Daoy (cell line): Measurements from ENCODE around the gene PSMD8. TPM values are rescaled to one million over a fixed set of nuclear protein-coding genes. Genes with fewer than 3 reads are reported as not detected.
"Not testable (repeated sequence)": the region's sequence is repeated elsewhere in the genome, so short reads cannot be mapped to it uniquely, and the experiment has no call there.

Experiments
- DNase-seq: peaks from one replicate; pipeline ENCODE4 v3.0.0-alpha.2; 2015; ENCODE audit warnings: low read depth
- total RNA-seq: library from RNA; depleted of rRNA; stranded (reverse); fragments of >200 nt; shearing (Covaris generic); gene quantifications from 2 replicates; pipeline ENCODE4 v1.2.3, GENCODE V29; 2014

The PSMD8 gene
- total RNA-seq, 1 experiment from 2014 or later: 343 TPM

GRCh38 chr19:38387550-38388348, 13.4 kb downstream of the PSMD8 start, which contains the start of gene GGN:
Gene GGN, minus strand, starts transcription at chr19:38388034. Its CDS starts 773 bp downstream, at chr19:38387261.
- DNase-seq: peak; percentile 92

GRCh38 chr19:38388349-38389100, 14.2 kb downstream of the PSMD8 start, which contains the start of gene SPRED3:
Gene SPRED3, plus strand, starts transcription at chr19:38388697. Its CDS starts 1,606 bp downstream, at chr19:38390303.
- peak; percentile 42 for DNase-seq

DNA sequence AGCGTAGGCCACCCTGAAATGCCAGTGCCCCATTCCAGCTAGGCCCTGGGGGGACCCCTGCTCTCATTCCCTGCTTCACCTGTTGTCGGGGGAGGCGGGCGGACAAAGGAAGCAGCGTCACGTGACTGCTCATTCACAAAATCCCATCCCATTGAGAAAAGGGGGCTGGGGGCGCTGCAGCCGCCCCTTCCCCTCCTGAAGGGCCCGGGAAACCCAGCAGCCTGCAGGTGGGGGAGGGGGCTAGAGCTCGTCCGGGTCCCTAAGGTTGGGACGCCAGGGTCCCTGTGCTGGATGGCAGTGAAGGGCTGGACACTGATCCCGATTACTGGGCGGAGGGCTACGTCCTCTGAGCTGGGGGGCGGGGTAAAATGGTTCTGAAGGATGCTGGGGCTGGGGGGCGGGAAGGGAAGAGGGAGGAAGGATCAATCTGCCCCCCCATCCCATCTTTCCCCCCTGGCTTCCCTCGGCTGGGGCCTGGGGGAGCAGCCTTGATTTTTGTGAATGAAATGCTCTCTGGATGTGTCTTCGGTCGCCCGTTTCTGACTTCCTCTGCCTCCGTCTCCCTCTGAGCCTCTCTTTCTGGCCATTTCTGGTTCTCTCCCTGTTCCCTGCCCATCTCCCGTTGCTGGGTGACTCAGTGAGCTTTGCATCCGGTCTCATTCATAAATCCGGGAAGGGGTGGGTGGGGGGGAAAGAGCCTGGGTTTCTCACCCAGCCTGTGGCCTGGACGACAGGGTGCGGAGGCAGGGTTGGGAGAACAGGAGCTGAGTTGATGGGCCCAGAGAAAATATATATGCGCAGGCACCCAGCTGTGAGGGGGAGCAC, 14.9 kb downstream of the PSMD8 start:
- DNase-seq: peak; percentile 86

DNA sequence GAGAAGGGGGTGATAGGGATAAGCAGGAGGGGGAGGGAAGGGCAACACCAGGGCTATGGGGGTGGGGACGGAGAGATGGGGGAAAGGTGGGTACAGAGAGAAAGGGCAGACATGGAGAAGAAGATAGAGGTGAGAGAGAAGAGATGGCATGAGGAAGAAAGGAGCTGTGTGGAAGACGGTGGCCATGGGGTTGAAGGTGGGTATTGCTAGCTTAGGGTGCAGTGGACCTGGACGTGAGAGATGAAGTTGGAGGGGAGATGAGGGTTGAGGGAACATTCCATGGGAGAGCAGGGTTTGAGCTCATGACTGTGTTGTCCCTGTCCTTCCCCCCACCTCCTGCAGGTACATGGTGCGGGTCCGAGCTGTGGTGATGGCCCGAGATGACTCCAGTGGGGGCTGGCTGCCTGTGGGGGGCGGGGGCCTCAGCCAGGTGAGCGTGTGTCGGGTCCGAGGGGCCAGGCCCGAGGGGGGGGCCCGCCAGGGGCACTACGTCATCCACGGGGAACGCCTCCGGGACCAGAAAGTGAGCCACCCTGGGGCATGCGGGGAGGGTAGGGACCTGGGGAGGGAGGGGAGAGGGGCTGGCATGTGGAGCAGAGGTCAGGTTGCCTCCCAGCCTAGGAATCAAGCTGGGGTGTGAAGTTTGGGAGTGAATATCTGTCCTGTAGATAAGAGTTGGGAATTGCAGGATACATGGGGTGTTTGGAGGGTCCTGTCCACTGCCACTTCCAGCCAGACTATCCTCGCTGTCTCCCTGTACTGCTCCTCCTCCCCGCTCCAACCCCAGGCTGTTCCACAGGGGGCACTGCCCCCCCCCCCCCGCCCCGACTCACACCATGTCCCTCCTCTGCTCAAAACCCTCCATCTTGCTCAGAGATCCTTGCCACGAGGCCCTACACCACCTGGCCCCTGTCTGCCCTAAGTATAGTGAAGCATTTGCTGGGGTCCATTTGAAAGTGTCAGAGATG, 15.9 kb downstream of the PSMD8 start:
- no peak for DNase-seq

DNA sequence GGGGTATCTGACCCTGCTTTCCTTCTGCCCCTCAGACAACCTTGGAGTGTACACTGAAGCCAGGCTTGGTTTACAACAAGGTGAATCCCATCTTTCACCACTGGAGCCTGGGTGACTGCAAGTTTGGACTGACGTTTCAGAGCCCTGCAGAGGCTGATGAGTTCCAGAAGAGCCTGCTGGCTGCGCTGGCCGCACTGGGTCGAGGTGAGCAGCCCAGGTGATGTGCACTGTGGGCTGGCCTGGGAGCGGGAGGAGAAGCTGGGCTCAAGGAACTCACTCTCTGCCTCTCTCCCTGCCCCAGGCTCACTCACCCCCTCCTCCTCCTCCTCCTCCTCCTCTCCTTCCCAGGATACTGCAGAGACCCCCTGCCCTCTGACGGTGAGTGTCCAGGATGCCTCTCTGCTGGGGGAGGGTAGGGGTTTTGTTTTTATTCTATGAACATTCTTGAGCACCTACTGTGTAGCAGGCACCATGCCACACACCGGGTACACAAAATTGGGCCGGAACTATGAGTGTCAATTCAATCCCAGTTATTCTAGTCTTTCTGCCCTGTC, 17.6 kb downstream of the PSMD8 start:
- DNase-seq: no peak

- DNase-seq: peak; percentile 71
Observed at GRCh38 chr19:38392707-38393308, 18.4 kb downstream of the PSMD8 start.

DNA sequence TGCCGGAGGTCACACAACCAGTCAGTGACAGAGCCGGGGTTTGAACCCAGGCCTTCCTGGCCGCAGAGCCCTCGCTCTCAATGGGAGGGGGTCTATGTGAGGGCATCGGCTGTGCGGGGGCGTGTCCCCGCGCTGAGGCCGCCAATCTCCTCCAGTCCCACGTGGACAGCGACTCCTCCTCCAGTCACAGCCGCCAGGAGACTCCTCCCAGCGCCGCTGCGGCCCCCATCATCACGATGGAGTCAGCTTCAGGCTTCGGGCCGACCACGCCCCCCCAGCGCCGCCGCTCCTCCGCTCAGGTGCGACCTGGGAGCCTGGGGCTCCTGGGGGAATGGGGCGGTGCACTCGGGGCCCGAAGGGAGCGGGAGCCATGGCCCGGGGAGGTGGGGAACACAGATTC, 20.1 kb downstream of the PSMD8 start:
- DNase-seq: no peak

GRCh38 chr19:38395381-38396114, 21.2 kb downstream of the PSMD8 start:
- DNase-seq: no peak

- DNase-seq: no peak
Observed at GRCh38 chr19:38399081-38399480, 24.7 kb downstream of the PSMD8 start.

DNA sequence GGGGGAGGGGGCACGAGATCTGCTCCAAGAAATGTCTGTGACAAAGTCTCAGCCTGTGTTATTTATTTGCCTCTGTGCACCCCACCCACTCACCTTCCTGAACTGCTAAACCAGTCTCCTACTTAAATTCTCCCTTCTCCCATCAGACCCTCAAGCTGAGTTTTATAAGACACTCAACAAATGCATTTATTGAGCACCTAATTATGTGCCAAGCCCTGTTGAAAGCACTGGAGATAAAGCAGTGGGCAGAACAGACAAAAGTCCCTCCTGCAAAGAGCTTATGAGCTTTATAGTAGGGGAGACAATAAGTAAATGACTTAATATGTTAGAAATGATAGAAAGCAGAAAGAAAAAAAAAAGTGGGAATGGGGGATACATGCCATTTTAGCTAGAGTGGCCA, 25.2 kb downstream of the PSMD8 start:
- no peak for DNase-seq

GRCh38 chr19:38400361-38400760, 26.0 kb downstream of the PSMD8 start:
- no peak for DNase-seq

- DNase-seq: no peak
Observed at GRCh38 chr19:38401148-38401547, 26.8 kb downstream of the PSMD8 start.

- no peak for DNase-seq
Observed at GRCh38 chr19:38402623-38402966, 28.2 kb downstream of the PSMD8 start.

DNA sequence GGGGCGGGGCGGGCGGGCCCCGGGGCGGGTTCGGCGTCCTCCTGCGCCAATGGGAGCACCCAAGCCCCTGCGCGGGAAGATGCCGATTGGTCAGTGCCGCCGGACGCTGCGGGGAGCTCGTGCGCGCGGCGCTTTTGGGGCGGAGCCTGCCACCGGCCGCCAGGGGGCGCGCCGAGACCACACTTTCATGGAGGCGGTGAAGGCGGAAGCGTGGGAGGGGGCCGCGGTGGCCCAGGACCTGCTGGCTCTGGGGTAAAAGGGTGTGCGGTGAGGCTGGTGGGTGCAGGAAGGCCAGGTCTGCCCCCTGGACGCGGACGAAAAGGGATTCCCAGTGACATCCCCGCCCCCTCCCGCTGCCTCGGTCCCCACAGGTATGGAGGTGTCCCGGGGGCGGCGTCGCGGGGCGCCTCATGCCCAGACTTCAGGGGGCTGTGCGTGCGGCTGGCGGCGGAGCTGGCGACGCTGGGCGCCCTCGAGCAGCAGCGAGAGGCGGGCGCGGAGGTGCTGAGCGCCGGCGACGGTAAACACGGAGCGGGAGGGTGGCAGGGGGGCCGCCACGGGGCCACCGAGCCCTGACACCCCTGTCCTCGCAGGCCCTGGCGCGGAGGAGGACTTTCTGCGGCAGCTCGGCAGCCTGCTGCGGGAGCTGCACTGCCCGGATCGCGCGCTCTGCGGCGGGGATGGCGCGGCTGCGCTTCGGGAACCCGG, 28.8 kb downstream of the PSMD8 start, which contains the start of gene FAM98C:
FAM98C (plus strand) TSS at position 127 of the 708 bp plus-strand sequence; CDS start at position 188, 61 bp downstream.
- DNase-seq: peak; percentile 98

DNA sequence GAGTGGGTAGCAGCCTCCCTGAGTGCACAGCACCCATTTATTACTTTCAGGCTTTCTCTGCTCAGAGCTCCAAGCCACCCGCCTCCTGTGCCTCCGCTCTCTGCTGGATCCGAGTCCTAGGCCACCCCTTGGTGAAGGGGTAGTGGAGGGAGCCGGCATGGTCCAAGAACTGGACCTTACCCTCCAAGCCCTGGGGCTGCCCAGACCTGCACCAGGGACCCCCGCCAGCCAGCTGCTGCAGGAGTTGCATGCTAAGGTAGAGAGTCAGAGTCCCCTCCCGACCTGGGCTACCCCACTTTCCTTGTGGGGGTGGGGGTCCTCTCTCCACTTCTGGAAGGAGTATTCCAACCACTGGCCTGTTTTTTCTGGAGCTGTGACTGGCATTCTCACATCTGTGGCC, 30.5 kb downstream of the PSMD8 start:
- DNase-seq: no peak

- DNase-seq: no peak
Observed at GRCh38 chr19:38405276-38405675, 30.9 kb downstream of the PSMD8 start.

GRCh38 chr19:38409631-38410133, 35.3 kb downstream of the PSMD8 start:
- peak; percentile 36 for DNase-seq

- DNase-seq: not testable (repeated sequence)
Observed at GRCh38 chr19:38410407-38410806, 36.0 kb downstream of the PSMD8 start.
